SIG-M5 (cell line): ENCODE data around the gene PRELP.
"Not testable (repeated sequence)": the region's sequence is repeated elsewhere in the genome, so short reads cannot be mapped to it uniquely, and the experiment has no call there.

Experiments
- DNase-seq: peaks from one replicate; lab custom pipeline; 2025; lab: John Stamatoyannopoulos, UW

The PRELP gene

GRCh38 chr1:203453616-203454015 is 22.0 kb upstream of the PRELP start:
- no peak for DNase-seq

GRCh38 chr1:203454986-203455471 is 20.6 kb upstream of the PRELP start:
- no peak for DNase-seq

GRCh38 chr1:203455706-203456105 is 19.9 kb upstream of the PRELP start:
- DNase-seq, result no peak

GRCh38 chr1:203456577-203456976 is 19.0 kb upstream of the PRELP start:
- no peak for DNase-seq

- DNase-seq, result no peak
Observed at GRCh38 chr1:203458078-203458477, 17.5 kb upstream of the PRELP start.

- no peak for DNase-seq
Observed at GRCh38 chr1:203459671-203460201, 15.9 kb upstream of the PRELP start.

- no peak for DNase-seq
Observed at GRCh38 chr1:203461717-203462116, 13.9 kb upstream of the PRELP start.

GRCh38 chr1:203462143-203462542 is 13.5 kb upstream of the PRELP start:
- no peak for DNase-seq

- DNase-seq, result no peak
Observed at GRCh38 chr1:203462878-203463277, 12.7 kb upstream of the PRELP start.

GRCh38 chr1:203463469-203464062 is 12.0 kb upstream of the PRELP start:
- DNase-seq, result no peak

GRCh38 chr1:203464226-203464625 is 11.4 kb upstream of the PRELP start:
- no peak for DNase-seq

- DNase-seq, result no peak
Observed at GRCh38 chr1:203464743-203465142, 10.9 kb upstream of the PRELP start.

- no peak for DNase-seq
Observed at GRCh38 chr1:203465146-203465798, 10.3 kb upstream of the PRELP start.

GRCh38 chr1:203465948-203466347 is 9.7 kb upstream of the PRELP start:
- DNase-seq, result no peak

GRCh38 chr1:203466906-203467549 is 8.6 kb upstream of the PRELP start:
- not testable (repeated sequence) for DNase-seq

GRCh38 chr1:203467550-203467921 is 8.1 kb upstream of the PRELP start:
- no peak for DNase-seq

GRCh38 chr1:203468326-203468725 is 7.3 kb upstream of the PRELP start:
- no peak for DNase-seq

GRCh38 chr1:203470240-203470639 is 5.4 kb upstream of the PRELP start:
- no peak for DNase-seq

- no peak for DNase-seq
Observed at GRCh38 chr1:203471841-203472240, 3.8 kb upstream of the PRELP start.

- DNase-seq, result no peak
Observed at GRCh38 chr1:203473281-203473680, 2.3 kb upstream of the PRELP start.

- DNase-seq, result no peak
Observed at GRCh38 chr1:203473781-203474305, 1.8 kb upstream of the PRELP start.

GRCh38 chr1:203476216-203476814 is 709 bp downstream of the PRELP start:
- no peak for DNase-seq

- DNase-seq, result no peak
Observed at GRCh38 chr1:203477748-203478147, 2.1 kb downstream of the PRELP start.
